GM18909 (cell line): Measurements from ENCODE around the gene TMEM209.
"Not testable (repeated sequence)": the region's sequence is repeated elsewhere in the genome, so short reads cannot be mapped to it uniquely, and the experiment has no call there.

Source experiments
- ATAC-seq: cut with Tn5 transposase; IDR thresholded peaks from one replicate; pipeline ENCODE4 v1.9.1; 2021; ENCODE audit warnings: mild to moderate bottlenecking; ENCODE audit not compliant: unreplicated experiment, poor library complexity

The TMEM209 gene

DNA sequence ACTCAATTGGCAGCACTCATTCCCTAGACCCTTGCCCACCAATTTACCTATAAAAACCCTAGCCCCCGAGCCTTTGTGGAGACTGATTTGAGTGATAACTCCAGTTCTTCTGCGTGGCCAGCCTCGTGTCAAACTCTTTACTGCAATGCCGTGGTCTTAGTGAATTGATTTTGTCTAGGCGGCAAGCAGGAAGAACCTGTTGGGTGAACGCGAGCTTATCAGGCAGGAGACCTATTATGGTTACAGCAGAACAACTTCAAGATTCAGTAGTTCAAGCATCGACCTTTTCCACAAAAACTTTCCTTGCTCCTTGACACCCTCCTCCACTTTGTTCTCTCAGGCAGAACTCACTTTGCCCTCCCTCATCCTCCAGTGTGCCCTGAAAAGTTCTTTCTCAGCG lies 14.7 kb upstream of the TMEM209 start:
- ATAC-seq, result no peak

DNA sequence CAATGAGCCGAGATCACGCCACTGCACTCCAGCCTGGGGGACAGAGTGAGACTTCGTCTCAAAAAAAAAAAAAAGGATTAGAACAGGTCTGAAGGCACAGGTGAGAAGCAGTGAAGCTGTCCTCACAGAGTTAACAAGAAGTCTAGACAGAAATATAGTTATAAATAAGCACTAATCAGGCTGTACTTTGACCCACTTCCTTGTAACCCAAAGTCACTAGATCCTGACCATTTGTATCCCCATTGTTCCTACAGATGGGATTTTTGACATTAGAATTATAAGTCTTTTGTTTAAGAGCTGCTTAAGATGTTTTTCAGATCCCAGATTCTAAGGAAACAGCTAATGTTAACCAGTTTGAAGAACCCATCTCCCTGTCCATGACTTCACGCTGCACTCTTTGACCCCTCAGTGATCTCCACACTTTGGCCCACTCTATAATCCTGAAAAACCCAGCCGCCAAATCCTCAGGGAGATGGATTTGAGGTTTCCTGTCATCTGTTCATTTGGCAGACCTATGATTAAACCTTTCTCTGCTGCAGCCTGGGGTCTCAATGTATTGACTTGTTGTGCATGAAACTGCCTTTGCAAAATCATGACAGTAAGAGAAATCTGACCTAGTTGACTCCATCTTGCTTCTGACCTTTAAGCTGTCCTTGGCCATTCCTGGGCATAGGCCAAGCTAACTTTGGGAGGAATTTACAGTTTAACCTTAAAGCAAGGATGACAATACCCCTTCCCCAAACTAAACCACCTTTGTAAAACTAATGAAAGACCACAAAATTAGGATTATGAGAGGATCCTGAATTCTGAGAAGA lies 13.8 kb upstream of the TMEM209 start:
- ATAC-seq, result no peak

DNA sequence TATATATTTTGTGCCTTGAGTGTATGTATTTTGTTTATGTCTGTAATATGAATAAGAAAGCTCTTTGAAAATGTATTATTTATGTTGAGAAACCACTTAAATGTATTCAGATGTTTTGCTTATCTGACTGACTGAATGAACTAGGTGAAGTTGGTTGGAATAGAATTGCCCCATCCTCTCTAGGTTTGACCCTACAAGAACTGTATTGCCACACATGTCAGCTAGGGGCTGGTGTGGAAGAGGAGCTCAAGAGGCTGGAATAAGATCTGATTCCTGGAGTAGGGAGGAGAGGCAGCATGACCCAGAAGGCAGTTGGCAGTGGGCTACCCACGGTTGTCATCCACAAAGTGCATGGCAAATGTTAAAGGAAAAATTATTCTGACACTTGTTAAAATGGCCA lies 11.5 kb upstream of the TMEM209 start:
- no peak for ATAC-seq

DNA sequence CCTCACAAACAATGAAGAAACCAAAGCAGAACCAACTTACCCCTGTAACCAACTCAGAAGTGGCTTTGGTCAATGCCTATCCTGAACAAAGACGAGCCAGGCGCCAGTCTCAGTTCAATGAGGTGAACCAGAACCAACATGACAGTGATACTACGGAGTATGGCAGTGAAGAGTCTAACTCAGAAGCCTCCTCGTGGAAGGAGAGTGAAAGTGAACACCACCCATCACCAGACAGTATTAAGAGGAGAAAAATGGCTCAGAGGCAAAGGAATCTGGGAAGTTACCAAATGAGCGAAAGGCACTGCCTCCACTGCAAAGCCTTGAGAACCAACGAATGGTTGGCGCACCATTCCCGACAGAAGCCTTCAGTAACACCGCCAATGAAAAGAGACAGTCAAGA lies 10.8 kb upstream of the TMEM209 start:
- ATAC-seq, result no peak

DNA sequence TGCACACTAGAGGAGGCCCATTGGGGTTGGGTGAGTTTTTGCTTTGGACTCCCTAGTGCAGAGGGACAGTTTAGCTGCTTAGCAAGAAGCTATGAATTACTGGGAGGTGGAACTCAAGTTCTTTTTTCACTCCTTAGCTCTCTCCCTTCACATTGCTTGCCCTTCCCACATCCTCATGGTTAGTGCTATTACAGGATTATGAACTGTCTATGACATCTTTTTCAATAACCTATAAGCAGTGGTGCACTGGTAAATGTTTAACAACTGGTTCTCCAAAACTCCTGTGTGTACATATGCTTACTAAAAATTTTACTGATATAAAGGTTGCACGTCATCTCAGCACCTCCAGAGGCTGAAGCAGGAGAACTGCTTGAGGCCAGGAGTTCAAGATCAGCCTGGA lies 8.6 kb upstream of the TMEM209 start:
- no peak for ATAC-seq

DNA sequence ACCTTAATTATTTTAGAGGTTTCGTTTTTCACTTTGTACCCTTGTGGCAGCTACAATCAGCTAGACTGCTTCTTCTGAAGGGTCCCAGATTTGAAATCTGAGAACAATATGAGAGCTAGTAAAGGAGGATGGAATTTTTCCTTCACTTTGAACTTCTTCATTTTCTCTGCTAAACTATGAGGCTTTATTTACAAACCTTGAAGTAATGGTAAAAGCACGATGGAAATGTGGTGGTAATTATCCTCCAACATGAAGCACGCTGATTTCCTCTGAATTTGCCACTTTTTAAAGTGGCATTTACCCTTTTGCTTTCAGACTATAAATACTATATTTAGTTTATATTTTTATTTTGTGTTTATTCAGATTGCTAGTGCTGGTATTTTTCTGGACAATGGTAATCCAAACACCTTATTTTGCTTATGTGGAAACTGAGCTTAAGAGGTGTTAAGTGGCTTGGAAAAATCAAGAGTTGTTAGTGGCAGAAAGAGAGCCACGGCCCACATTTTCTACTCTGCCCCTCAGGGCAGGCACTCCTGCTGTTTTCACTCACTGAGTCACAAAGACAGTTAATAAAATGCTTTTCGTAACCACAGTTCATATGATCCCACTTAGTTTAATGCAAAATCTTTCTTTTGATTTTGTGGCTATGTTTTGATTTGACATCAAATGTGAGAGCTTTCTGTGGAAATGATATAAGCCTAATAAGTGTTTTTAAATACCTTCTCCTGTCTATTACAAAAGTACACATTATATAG lies 5.2 kb upstream of the TMEM209 start:
- ATAC-seq, result no peak

DNA sequence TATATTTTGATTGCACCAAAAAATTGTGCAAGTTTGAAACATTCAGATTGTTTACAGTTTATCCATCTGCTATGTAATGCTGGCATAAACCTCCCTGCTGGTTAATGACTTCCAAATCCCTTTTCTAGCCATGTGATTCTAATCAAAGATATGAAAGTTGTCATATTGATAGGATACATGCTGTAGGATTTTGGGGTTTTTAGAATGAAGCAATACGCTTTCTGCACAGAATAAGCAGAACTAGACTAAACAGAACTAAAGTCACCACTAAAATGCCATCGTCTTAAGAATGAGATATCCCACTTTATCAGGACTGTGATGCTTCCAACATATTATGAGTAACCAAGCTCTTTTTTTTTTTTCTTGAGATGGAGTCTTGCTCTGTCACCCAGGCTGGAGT lies 3.3 kb upstream of the TMEM209 start:
- ATAC-seq, result no peak

DNA sequence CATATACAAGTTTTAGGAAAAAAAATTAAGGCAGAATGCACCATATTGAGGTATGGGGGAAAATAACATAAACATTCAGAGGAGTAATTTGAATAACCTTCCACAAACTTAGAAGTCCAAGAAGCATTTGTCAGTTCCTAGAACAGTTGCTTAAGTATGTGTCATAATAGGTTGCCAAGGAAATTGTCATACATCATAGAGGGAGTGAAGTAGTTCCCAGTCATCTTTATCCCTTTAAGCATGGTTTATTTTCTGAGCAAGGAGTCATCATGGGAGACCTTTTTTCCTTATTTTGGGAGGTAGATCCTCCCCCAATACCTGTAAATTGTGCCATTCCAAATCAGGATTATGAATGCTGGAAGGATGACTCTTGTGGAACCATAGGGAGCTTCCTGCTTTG lies 2.4 kb upstream of the TMEM209 start, which contains the start of gene SSMEM1:
SSMEM1 (plus strand) TSS at position 219 of the 400 bp plus-strand sequence; CDS start at position 270, 51 bp downstream.
- no peak for ATAC-seq

DNA sequence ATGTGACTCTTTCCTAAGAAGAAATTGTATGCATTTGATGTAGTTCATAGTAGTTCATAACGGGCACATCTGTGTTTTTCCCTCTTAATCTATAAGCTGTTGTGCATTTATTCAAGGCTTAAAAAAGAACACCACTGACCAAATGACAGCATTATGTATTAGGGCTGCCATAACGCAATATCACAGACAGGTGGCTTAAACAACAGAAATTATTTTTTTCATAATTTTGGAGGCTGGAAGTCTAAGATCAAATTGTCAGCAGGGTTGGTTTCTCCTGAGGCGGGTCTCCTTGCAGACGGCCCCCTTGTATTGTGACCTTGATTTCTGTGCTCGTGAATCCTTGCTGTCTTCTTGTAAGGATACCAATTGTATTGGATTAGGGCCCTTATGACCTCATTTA lies 1.8 kb upstream of the TMEM209 start:
- ATAC-seq, result no peak

DNA sequence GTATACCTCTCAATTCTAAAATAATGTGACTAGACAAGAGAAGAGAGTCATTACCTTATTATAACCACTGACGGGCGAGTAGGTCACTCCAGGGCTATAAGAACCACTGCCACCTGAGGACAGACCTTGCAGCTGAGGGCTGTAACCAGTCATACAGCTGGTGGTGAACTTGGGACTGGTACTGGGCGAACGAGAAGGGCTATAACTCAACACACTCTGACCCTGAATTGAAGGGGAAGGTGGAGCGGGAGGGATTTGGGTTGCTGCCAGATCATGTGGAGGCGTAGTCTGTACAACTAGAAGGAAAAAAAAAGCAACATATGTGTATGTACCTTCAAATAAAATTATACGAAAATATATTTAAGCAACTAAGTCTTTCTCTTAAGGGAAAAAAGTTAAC lies 3.4 kb downstream of the TMEM209 start:
- no peak for ATAC-seq

DNA sequence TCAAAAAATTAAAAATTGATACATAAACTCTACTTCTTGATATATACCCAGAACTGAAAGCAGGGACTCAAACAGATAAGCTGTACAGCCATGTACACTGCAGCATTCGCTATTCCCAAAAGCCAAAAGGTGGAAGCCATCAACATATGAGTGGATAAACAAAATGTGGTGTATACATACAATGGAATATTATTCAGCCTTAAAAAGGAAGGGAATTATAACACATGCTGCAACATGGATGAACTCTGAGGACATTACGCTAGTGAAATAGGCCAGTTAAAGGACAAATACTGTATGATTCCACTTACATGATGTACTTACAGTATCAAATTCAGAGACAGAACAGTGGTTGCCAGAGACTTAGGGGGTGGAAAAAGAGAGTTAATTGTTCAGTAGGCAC lies 8.1 kb downstream of the TMEM209 start:
- no peak for ATAC-seq

DNA sequence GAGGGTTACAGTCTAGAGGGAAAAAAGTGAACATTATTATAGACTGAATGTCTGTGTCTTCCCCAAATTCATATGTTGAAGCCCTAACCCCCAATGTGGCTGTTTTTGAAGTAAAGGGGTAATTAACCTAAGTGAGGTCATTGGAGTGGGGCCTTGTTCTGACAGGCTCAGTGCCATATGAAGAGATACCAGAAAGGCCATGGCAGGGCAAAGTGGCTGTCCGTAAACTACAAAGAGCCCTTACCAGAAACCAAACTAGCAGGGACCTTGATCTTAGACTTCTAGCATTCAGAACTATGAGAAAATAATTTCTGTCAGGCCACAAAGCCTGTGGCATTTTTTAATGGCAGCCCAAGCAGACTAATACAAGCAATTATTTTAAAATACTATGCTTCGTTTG lies 8.7 kb downstream of the TMEM209 start:
- no peak for ATAC-seq

DNA sequence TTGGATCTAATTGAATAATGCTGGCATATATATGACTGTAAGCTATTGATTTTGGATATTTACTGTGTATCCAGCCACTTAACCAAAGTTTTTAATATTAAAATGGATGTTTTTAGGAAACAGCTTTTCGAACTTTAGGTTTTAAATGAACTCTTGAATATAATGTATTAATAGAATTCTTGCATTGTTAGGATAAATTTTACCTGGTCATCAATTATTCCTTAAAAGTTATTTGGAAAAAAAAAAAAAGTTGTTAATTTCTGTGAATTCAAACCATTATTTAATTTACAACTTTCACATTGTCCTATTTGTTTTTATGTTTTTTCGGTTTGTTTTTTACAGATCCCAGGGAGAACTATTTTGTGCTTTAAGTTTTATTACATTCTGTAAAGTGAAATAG lies 9.8 kb downstream of the TMEM209 start:
- no peak for ATAC-seq

DNA sequence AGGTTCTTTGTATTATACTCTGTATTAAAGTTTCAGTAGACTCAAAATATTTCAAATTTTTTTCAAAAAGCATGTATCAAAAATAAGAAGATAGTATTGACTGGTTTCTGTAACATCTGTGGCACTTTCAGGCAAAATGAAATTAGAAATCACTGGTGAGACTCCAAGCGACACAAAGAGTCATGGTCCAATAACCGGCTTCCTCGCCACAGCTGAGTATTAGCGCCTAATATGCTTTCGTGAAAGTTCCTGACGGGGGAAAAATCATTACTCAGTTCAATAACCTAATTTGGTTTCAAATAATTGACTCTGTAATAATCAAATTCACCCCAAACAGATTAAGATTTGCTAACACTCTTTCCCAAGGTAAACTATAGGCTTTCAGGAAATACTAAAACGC lies 13.4 kb downstream of the TMEM209 start:
- no peak for ATAC-seq

DNA sequence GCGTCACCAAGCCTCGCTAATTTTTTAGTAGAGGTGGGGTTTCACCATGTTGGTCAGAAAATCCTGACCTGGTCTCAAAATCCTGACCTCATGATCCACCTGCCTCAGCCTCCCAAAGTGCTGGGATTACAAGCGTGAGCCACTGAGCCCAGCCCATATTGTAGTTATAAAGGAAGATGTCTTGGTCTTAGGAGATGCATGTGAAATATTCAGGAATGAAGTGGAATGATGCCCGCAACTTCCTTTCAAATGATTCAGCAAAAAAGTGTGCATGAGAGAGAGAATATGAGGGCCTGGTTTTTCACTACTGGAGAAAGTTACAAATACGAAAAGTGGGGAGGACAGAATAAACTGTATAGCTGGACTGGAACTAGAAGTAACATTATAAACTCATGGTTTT lies 15.9 kb downstream of the TMEM209 start:
- ATAC-seq, result no peak

DNA sequence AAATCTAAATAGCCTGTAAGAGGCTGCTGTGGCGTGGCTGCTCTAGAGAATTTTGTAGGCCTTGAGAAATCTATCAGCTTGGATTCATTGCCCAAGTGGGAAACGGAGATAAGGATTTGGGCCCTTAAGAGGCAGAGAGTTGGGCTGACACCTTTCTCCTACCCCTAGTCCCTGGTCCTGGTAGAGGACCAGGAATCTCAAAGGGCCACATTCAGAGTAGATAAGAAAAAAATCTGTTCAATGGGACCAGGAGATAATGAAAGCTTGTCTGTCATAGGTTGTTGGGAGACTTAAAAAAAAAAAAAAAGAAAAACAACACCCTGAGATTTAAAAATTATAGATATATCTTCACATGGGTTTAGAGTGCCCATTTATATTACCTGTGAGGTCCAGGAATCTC lies 17.8 kb downstream of the TMEM209 start:
- ATAC-seq, result no peak

DNA sequence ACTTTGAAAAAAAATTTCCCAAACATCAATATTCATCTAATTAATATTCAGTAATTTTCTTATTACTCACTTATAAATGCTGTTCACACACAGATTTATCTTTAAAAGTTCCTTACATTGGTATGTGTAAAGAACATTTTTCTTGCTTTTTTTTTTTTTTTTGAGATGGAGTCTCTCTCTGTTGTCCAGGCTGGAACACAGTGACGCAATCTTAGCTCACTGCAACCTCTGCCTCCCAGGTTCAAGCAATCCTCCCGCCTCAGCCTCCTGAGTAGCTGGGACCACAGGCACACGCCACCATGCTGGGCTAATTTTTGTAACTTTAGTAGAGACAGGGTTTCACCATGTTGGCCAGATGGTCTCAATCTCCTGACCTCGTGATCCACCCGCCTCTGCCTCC lies 20.9 kb downstream of the TMEM209 start:
- not testable (repeated sequence) for ATAC-seq

DNA sequence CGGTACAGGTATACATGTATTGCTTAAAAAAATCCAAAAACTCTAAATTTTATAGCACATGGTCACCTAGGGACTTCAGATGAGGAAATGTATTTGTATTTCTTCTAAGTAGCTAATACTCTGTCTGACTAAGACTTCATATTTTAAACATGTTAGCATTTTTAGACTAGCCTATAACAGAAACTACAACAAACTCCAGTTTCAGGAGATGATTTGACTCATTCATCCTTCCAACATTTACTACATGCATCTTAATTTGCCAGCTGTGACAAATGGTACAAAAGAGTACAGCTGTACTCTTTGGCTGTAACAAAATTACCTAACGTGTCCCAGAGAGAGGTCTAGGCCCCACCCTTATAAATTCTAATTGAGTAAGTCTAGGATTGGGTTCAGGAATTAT lies 22.2 kb downstream of the TMEM209 start:
- peak; percentile 57 for ATAC-seq

DNA sequence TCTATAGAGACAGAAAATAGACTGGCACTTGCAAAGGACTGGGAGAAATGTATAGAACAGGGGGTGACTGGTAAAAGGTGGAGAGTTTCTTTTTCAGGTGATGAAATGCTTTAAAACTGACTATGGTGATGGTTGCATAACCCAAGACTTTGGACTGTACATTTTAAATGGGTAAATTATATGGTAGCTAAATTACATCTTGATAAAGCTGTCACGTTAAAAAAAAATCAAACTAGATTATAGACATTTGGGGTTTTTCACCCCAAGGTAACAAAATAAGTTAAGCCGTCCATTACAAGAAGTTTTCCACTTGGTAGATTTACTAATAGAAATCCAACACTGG lies 24.0 kb downstream of the TMEM209 start:
- ATAC-seq, result no peak

DNA sequence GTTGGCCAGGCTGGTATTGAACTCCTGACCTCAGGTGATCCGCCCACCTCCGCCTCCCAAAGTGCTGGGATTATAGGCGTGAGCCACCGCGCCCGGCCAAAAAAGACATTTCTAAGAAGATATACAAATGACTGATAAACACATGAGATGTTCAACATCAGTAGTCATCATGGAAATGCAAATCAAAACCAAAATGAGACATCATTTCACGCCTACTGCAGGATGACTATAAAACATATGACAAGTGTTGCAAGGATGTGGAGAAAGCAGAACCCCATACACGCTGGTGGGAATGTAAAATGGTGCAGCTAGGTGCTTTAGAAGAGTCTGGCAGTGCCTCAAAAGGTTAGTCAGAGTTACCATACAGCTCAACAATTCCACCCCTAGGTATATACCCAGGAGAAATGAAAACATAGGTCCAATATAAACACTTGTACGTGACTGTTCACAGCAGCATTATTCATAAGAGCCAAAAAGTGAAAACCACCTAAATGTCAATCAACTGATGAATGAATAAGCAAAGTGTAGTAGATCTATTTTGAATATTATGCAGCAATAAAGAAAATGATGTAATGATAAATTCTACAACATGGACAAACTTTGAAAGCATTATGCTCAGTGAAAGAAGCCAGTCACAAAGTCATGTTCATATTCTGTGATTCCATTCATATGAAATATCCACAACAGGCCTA lies 24.5 kb downstream of the TMEM209 start:
- no peak for ATAC-seq

DNA sequence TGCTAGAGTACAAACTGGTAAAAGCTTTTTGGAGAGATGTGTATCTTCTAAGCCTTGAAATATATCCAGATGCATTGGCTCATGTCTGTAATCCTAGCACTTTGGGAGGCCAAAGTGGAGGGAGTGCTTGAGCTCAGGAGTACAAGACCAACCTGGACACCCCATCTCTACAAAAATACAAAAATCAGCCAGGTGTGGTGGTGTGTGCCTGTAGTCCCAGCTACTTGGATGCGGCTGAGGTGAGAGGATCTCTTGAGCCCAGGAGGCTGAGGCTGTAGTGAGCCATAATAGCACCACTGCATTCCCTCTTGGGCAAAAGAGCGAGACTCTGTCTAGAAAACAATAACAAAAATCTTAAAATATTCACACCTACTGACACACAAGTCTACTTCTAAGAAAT lies 25.6 kb downstream of the TMEM209 start:
- no peak for ATAC-seq
